Esophagus squamous epithelium (tissue), 5 donors: ENCODE measurements around the gene SPDYC. TPM values are rescaled to one million over a fixed set of nuclear protein-coding genes. Genes with fewer than 3 reads are reported as not detected.
A peak's percentile ranks its signal among the peaks of the same experiment; 100 is the strongest.

Experiments
- DNase-seq: peaks from one replicate; lab custom pipeline; 2025; lab: John Stamatoyannopoulos, UW
- H3K27ac ChIP-seq, 4 donors: fragments of 200-600 bp; sonication (generic); one replicate each; pipeline ENCODE4 v1.5.1; 2016 to 2019; ENCODE audit warnings: mild to moderate bottlenecking in 1 of 4
- H3K27me3 ChIP-seq, 4 donors: fragments of 200-600 bp; sonication (generic); 1 replicate in 3 of 4; 2 replicates in 1 of 4; pipeline versions ENCODE4 v1.5.1 to v1.6.0; 2017 to 2021; ENCODE audit warnings: antibody characterized with exemption in 1 of 4
- H3K36me3 ChIP-seq, 3 donors: fragments of 200-600 bp; sonication (generic); one replicate each; pipeline ENCODE4 v1.5.1; 2016 to 2019
- H3K4me1 ChIP-seq, 3 donors: fragments of 200-600 bp; sonication (generic); one replicate each; pipeline ENCODE4 v1.5.1; 2017 to 2019
- H3K4me3 ChIP-seq, 4 donors: fragments of 200-600 bp; sonication (generic); 1 replicate in 3 of 4; 2 replicates in 1 of 4; pipeline ENCODE4 v1.5.1; 2016 to 2019; ENCODE audit warnings: mild to moderate bottlenecking in 2 of 4, moderate library complexity in 1 of 4
- H3K9me3 ChIP-seq, 3 donors: fragments of 200-600 bp; sonication (generic); one replicate each; pipeline ENCODE4 v1.5.1; 2016 to 2019
- POLR2A ChIP-seq, 4 donors: fragments of 450-650 bp; IDR thresholded peaks; one replicate each; pipeline ENCODE4 v1.6.1; 2017; ENCODE audit warnings: antibody characterized with exemption in 4 of 4, mild to moderate bottlenecking in 4 of 4, moderate library complexity in 3 of 4
- WGBS, 2 donors: methylation state at CpG; one replicate each; pipeline ENCODE4 v1.1.5; 2018; 5-methylcytosine and 5-hydroxymethylcytosine counted together
- intact Hi-C: fragments of 100-400 bp; cut with DNase I; formaldehyde crosslinking; loops from one replicate; pipeline ENCODE4 v1.15.0; 2022
- total RNA-seq, 4 donors: library from RNA; depleted of rRNA; stranded (reverse); fragments of >200 nt; gene quantifications; one replicate each; pipeline ENCODE4 v1.1.0, GENCODE V29; 2016
- TF ChIP-seq, protein P1 (sequence below), 6 experiments: fragments of 450-650 bp in 4 of 6; fragments of 200-600 bp in 2 of 6; sonication (generic) in 2 of 6; IDR thresholded peaks; one replicate each; pipeline ENCODE4 v1.5.1; 2016 to 2019; ENCODE audit warnings: antibody characterized with exemption in 6 of 6, mild to moderate bottlenecking in 4 of 6, moderate library complexity in 4 of 6
- donor health status: DM: yes; HTN: yes; CAD: no.

SPDYC gene
- total RNA-seq, 4 donors from 2014 or later, result not detected

DNA sequence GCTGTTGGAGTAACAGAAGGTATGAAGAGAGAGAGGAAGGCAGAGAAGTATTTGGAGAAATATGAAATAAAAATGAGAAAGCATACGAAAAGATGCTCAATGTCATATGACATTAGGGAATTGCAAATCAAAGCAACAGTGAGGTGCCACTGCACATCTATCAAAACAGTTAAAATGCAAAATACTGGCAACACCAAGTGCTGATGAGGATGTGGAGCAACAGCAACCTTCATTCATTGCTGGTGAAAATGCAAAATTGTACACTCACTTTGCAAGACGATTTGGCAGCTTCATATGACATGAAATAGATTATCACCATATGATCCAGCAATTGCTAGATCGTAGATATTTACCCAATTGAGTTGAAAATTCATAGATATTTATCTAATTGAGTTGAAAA lies 9.4 kb upstream of the SPDYC start:
- no peak for DNase-seq
- Histone ChIP-seq H3K36me3 (no peaks in the 10 kb centered on the region), H3K4me3 (no peak overlapping the region), H3K27ac (no peak overlapping the region), H3K4me1 (peaks cover 0 to 2% (median 1%) of the 10 kb centered on the region in 3 donors), H3K9me3 (no peaks in the 10 kb centered on the region), H3K27me3 (no peaks in the 10 kb centered on the region)
- intact Hi-C loops, result no loop called here
- WGBS, 2 donors, result 80 to 82% methylated on average over 3 of the region's 3 CpGs
- TF ChIP-seq, protein P1, sequence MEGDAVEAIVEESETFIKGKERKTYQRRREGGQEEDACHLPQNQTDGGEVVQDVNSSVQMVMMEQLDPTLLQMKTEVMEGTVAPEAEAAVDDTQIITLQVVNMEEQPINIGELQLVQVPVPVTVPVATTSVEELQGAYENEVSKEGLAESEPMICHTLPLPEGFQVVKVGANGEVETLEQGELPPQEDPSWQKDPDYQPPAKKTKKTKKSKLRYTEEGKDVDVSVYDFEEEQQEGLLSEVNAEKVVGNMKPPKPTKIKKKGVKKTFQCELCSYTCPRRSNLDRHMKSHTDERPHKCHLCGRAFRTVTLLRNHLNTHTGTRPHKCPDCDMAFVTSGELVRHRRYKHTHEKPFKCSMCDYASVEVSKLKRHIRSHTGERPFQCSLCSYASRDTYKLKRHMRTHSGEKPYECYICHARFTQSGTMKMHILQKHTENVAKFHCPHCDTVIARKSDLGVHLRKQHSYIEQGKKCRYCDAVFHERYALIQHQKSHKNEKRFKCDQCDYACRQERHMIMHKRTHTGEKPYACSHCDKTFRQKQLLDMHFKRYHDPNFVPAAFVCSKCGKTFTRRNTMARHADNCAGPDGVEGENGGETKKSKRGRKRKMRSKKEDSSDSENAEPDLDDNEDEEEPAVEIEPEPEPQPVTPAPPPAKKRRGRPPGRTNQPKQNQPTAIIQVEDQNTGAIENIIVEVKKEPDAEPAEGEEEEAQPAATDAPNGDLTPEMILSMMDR (IDR thresholded peaks at IDR 0.05), result no peak
- no peak for TF ChIP-seq POLR2A (IDR thresholded peaks at IDR 0.05)

DNA sequence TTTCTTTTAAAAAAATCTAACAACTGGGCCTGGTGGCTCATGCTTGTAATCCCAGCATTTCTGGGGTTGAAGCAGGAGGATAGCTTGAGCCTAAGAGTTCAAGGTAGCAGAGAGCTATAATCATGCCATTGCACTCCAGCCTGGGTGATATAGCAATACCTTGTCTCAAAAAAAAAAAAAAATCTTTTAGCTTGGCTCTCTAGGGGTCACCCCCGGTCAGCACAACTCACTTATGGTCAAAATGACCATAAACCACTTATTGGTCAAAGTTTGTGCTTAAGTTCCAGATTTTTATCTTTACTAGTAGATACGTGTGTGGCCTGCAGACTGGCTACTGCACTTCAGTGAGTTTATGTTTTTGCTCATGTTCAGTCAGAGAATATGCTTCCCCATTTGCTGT lies 6.3 kb upstream of the SPDYC start:
- Histone ChIP-seq H3K27ac (no peak overlapping the region), H3K4me1 (peaks cover 0 to 6% (median 4%) of the 10 kb centered on the region in 3 donors), H3K4me3 (no peak overlapping the region), H3K27me3 (peaks cover 0 to 2% (median 0%) of the 10 kb centered on the region in 4 donors), H3K36me3 (no peaks in the 10 kb centered on the region), H3K9me3 (no peaks in the 10 kb centered on the region)
- 77 to 82% methylated on average over 2 of the region's 2 CpGs for WGBS, 2 donors
- TF ChIP-seq POLR2A (IDR thresholded peaks at IDR 0.05), result no peak
- TF ChIP-seq, protein P1 (IDR thresholded peaks at IDR 0.05), result no peak
- no peak for DNase-seq
- intact Hi-C loops, result no loop called here

DNA sequence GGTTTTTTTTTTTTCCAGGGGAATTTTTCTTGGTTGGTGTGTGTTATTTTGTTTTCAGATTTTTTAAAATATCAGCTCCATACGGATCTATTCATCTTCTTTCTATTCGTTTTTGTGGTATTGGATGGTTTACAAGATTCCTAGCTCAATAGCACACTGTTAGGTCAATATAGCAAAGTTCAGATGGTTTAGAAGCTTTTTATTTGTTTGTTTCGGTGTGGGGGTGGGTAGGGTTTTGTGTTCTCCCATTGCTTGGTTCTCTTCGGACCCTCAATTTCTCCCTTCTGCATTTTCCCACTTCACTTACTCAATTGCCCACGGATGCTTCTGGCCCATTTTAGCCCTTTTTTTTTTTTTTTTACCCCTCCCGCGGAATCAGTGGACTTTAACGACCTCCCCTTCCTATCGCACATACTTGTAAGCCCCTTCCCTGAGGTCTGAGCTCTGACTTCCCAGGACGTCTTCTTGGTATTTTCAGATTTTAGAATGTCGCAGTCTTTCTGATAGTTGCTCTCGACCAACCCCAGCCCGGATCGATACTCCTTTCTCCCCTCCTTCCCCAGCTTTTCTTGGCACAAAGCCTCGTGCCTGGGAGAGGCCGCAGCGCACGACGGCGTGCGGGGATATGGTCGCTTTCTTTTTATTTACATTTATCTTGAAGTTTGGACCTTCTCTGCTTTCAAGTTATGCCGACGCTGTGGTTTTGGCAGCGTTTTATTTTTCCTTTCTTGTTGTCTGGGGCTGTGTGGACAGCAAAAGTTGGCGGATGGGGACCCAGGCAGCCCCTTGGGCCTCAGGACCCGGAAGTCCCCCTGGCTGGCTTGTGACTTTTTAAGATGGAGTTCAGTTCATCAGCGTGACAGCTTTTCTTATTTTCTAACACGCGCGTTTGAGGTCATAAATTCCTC lies 4.4 kb upstream of the SPDYC start:
- intact Hi-C loops, result no loop called here
- 47 to 48% methylated on average over 31 of the region's 31 CpGs for WGBS, 2 donors
- Histone ChIP-seq H3K4me3 (peak overlapping the region; percentile 10 to 33 (median 24)), H3K27me3 (peaks cover 0 to 2% (median 0%) of the 10 kb centered on the region in 4 donors), H3K9me3 (no peaks in the 10 kb centered on the region), H3K36me3 (no peaks in the 10 kb centered on the region), H3K4me1 (peaks cover 0 to 6% (median 4%) of the 10 kb centered on the region in 3 donors), H3K27ac (peak overlapping the region in 2 of 4 donors; percentile 16 to 36)
- TF ChIP-seq, protein P1 (IDR thresholded peaks at IDR 0.05), result no peak
- TF ChIP-seq POLR2A (IDR thresholded peaks at IDR 0.05), result no peak
- DNase-seq, result no peak

- TF ChIP-seq, protein P1 (IDR thresholded peaks at IDR 0.05), result no peak
- TF ChIP-seq POLR2A (IDR thresholded peaks at IDR 0.05), result no peak
- Histone ChIP-seq H3K4me3 (no peak overlapping the region), H3K27ac (no peak overlapping the region), H3K9me3 (no peaks in the 10 kb centered on the region), H3K4me1 (peaks cover 0 to 6% (median 4%) of the 10 kb centered on the region in 3 donors), H3K36me3 (no peaks in the 10 kb centered on the region), H3K27me3 (peaks cover 0 to 2% (median 0%) of the 10 kb centered on the region in 4 donors)
- no peak for DNase-seq
- WGBS, 2 donors, result 88 to 92% methylated on average over 3 of the region's 3 CpGs
- intact Hi-C loops, result no loop called here
These were observed 3.1 kb upstream of the SPDYC start for GRCh38 chr11:65166893-65167292.

DNA sequence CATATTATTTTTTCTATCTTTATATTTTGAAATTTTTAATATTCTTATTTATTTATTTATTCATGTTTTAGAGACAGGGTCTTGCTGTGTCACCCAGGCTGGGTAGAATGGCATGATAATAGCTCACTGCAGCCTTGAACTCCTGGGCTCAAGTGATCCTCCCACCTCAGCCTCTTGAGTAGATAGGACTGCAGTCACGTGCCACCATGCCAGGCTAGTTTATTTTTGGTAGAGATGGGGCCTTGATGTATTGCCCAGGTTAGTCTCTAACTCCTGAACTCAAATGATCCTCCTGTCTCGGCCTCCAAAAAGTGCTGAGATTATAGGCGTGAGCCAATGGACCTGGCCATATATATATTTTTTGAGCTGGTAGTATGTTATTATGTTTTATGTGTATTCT lies 2.4 kb upstream of the SPDYC start:
- TF ChIP-seq, protein P1 (IDR thresholded peaks at IDR 0.05), result no peak
- no peak for TF ChIP-seq POLR2A (IDR thresholded peaks at IDR 0.05)
- Histone ChIP-seq H3K4me3 (no peak overlapping the region), H3K27ac (no peak overlapping the region), H3K4me1 (peaks cover 0 to 6% (median 4%) of the 10 kb centered on the region in 3 donors), H3K36me3 (no peaks in the 10 kb centered on the region), H3K9me3 (no peaks in the 10 kb centered on the region), H3K27me3 (peaks cover 0 to 2% (median 0%) of the 10 kb centered on the region in 4 donors)
- no peak for DNase-seq
- WGBS, 2 donors, result 86 to 96% methylated on average over 3 of the region's 3 CpGs
- intact Hi-C loops, result no loop called here
